Inflammatory macrophage (primary cell): Measurements from ENCODE around the gene FAM9B.
"Not testable (repeated sequence)": the region's sequence is repeated elsewhere in the genome, so short reads cannot be mapped to it uniquely, and the experiment has no call there.

Source experiments
- DNase-seq, 2 donors: peaks; one replicate each; pipeline ENCODE4 v3.0.0-alpha.2; 2020 to 2022
- total RNA-seq, 18 experiments: gene quantifications; one replicate each; lab custom pipeline; 2026; ENCODE audit warnings: mixed read lengths in 6 of 18, inconsistent platforms in 2 of 18; lab: John Stamatoyannopoulos, UW

FAM9B gene
- 0 to 1.5 (median 0.02) reads per million in 18 experiments for total RNA-seq

GRCh38 chrX:9033989-9034388 is at the start of gene FAM9B:
Gene FAM9B (minus strand): TSS chrX:9034127. CDS start chrX:9032986, 1,141 bp downstream.
- no peak for DNase-seq

GRCh38 chrX:9081271-9081670 is 47.3 kb upstream of the FAM9B start:
- DNase-seq, result no peak

- no peak for DNase-seq
These were observed 40.4 kb upstream of the FAM9B start for GRCh38 chrX:9074326-9074725.

GRCh38 chrX:9072281-9072680 is 38.4 kb upstream of the FAM9B start:
- DNase-seq, result no peak

GRCh38 chrX:9071031-9071650 is 37.2 kb upstream of the FAM9B start:
- no peak for DNase-seq

GRCh38 chrX:9069573-9069972 is 35.6 kb upstream of the FAM9B start:
- DNase-seq, result no peak

- DNase-seq, result no peak
These were observed 30.8 kb upstream of the FAM9B start for GRCh38 chrX:9064694-9065093.

- no peak for DNase-seq
These were observed 28.7 kb upstream of the FAM9B start for GRCh38 chrX:9062641-9063040.

GRCh38 chrX:9055354-9055753 is 21.4 kb upstream of the FAM9B start:
- DNase-seq, result peak; percentile 47 to 74

- no peak for DNase-seq
These were observed 18.2 kb upstream of the FAM9B start for GRCh38 chrX:9052081-9052480.

- DNase-seq, result no peak
These were observed 16.4 kb upstream of the FAM9B start for GRCh38 chrX:9050331-9050730.

- no peak for DNase-seq
These were observed 14.9 kb upstream of the FAM9B start for GRCh38 chrX:9048801-9049200.

- no peak for DNase-seq
These were observed 4.3 kb upstream of the FAM9B start for GRCh38 chrX:9038244-9038643.

- no peak for DNase-seq
These were observed 3.4 kb upstream of the FAM9B start for GRCh38 chrX:9037296-9037695.

GRCh38 chrX:9033586-9033985 is 341 bp downstream of the FAM9B start:
- DNase-seq, result no peak

GRCh38 chrX:9033179-9033578 is 748 bp downstream of the FAM9B start:
- no peak for DNase-seq

GRCh38 chrX:9023293-9023692 is 10.6 kb downstream of the FAM9B start:
- DNase-seq, result no peak

- DNase-seq, result no peak
These were observed 14.8 kb downstream of the FAM9B start for GRCh38 chrX:9019151-9019550.

GRCh38 chrX:9018332-9018731 is 15.6 kb downstream of the FAM9B start:
- DNase-seq, result not testable (repeated sequence)

GRCh38 chrX:9003041-9003440 is 30.9 kb downstream of the FAM9B start:
- DNase-seq, result peak in 1 of 2 donors; percentile 1

GRCh38 chrX:8988446-8988845 is 45.5 kb downstream of the FAM9B start:
- peak in 1 of 2 donors; percentile 19 for DNase-seq

GRCh38 chrX:8987672-8988250 is 46.2 kb downstream of the FAM9B start:
- no peak for DNase-seq

- no peak for DNase-seq
These were observed 49.7 kb downstream of the FAM9B start for GRCh38 chrX:8984231-8984630.

- DNase-seq, result no peak
These were observed 52.2 kb downstream of the FAM9B start for GRCh38 chrX:8981723-8982122.

- DNase-seq, result peak; percentile 53 to 60
These were observed 53.2 kb downstream of the FAM9B start for GRCh38 chrX:8980756-8981155.
